DND-41 (cell line): ENCODE measurements around the gene RARG.

ENCODE experiments used
- CTCF ChIP-seq: IDR thresholded peaks from 2 replicates; pipeline ENCODE4 v1.5.1; 2012; ENCODE audit warnings: borderline replicate concordance, low read length, moderate library complexity, mild to moderate bottlenecking; ENCODE audit not compliant: poor library complexity, severe bottlenecking; ENCODE audit errors: extremely low read depth
- EZH2 ChIP-seq: IDR thresholded peaks from 3 replicates; pipeline ENCODE4 v1.6.1; 2012; ENCODE audit warnings: borderline replicate concordance, low read depth, mild to moderate bottlenecking, moderate library complexity, low read length, inconsistent platforms; ENCODE audit not compliant: severe bottlenecking

DNA sequence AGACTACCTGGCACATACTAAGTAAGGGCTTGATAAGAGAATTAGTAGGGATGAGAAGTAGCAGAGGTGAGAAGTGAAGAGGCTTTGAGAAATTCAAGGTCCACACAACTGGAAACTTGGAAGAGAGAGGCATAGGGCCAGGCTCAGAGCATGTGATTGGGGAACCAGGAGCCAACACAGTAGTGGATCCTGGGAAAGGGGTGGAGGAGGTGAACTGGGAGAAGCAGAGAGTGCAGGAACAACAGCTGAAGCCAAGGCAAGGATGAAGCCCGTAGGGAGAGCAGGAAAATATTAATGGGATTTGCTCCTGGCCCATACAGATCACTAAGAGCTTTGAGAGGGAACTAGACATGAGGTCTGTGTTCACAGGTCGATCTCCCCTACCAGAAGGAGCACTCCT, 23.6 kb downstream of the RARG start:
- no peak for TF ChIP-seq CTCF
- TF ChIP-seq EZH2, result no peak
